HG02571 (cell line): ENCODE data around the gene AURKAIP1.

Source experiments
- ATAC-seq: cut with Tn5 transposase; IDR thresholded peaks from one replicate; pipeline ENCODE4 v1.9.1; 2021; ENCODE audit warnings: mild to moderate bottlenecking, moderate library complexity; ENCODE audit not compliant: unreplicated experiment

Gene AURKAIP1

DNA sequence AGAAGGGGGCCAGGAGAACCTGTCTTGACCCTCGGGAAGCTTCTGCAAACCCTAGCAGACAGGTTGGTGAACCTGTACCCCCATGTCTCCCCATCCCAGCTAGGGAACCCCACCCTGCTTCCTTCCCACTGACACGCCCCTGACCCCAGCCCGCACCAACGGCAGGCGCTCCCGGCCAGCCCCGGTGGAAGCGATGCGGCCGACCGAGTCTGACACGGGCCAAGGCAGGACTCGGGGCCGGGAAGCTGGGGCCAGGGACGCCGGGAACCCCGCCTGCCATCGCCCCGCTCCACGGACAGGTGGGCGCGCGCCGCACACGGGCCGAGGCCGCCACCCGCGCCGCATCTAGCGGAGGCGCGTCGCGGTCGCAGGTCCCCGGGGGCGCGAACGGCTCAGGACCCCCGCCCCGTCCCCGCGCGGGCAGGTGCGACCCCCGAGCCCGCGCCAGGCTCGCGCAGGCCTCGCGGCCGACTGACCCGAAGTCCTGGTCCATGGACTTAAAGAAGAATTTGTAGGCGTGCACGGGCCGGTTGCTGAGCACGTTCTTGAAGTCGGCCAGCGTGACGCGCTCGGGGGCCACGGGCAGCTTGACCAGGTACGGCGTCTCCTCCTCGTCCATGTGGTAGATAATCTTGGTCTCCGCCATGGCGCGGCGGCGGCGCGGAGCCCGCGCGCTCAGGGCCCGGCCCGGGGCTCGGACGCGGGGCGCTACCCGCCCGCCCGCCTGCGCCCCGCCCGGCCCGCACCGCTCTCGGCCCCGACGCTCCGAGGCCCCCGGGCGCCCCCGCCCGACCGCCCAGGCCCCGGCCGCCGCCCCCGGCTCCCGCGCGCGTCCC, 26.4 kb downstream of the AURKAIP1 start:
- peak; percentile 20 for ATAC-seq

DNA sequence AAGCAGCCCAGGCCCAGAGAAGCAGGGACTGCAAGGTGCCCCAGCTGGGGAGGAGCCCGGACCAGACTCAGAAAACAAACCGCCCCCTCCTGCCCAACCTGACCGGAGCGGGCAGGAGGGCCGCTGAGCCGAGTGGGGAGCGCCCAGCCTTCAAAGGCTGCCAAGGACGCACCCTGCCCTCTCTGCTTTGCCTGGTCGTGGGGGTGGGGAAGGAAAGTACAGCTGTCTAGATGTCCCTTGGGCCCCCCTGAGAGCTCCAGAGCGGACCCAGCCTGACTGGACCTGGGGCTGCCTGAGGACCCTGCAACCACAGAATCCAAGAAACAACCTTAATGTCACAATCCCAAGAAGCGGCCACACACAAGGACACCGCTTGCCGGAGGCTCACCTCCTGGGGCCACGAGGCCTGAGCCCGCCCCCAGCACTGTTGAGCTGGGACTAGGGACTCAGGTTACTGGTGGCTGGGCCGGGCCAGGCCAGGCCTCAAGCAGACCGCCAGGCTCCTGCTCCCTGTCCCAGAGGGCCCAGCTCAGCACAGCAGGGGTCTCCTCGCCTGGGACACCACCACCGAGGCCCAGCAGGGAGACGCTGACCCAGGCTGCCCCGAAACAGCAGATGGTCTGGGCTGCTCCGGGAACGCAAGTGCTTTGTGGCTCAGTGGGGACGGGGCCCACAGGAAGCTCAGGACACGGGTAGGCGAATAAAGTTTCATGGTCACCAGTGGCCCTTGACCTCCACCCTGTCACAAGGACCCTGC, 27.2 kb downstream of the AURKAIP1 start:
- ATAC-seq: no peak

DNA sequence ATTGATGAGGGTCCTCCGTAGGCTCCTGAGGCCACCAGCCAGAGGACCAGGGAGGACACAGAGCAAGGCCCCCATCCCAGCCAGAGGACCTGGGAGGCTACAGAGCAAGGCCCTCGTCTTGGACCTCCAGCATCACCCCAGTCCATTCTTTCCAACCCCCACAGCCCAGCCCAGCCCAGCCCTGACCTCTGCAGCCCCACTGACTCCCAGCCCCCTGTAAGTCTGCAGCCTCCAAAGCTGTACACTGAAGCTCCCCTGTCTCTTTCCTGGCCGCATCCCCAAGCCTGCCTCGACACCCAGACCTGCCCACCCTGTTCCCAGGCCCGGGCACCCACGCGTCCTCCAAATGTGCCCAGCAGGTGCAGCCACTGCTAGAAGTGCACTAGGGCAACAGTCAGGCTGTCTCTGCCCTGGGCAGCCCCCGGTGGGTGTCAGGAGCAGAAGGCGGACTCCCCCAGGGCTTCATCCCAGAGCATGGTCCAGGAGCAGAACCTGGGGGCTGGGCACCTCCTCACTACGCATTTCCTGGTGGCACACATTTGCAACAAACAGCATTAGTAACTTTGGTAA, 27.9 kb downstream of the AURKAIP1 start:
- no peak for ATAC-seq

DNA sequence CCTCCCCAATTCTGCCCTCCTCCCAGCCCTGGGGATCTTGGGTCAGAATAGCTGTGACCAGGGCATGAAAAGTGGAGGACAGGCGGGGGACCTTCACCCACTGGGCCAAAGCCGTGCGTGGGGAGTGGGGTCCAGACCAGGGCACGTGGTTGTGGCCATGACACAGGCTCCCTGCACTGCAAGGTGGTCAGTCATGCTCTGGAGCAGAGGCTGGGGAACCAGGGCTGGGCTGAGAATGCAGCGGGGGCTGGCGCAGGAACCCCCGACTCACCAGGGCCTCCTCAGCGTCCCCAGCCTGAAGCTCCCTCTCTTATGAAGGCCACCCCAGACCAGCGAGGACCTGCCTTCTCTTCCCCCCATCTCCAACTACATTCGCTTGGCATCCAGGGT, 28.5 kb downstream of the AURKAIP1 start:
- no peak for ATAC-seq

DNA sequence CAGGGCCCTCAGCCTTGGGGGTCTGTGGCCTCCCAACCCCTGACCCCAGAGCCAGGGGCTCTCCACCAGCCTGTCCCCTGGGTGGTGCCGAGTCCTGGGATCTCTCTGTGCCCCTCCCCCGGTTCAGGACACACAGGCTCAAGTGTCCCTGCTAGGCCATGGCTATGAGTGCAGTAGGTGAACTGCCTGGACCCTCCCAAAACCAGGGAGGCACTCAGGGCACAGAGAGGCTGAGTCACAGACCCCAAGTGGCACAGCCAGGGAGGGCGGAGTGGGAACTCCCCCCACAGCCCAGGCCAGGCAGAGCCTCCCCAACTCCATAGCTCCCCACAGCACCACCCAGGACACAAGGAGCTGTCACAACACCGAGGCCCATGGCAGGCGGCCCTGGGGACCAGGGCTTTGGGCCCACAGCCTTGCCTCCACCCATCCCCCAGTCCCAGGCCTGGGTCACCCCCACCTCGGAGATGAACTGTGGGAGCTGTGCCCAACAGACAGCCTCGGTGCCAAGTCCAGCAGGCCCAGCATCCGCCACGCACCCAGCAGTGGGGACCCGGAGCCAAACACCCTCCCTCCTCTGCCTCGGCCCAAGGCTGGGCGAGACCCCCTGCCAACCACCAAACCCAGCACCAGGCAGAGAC, 29.0 kb downstream of the AURKAIP1 start:
- ATAC-seq: no peak

DNA sequence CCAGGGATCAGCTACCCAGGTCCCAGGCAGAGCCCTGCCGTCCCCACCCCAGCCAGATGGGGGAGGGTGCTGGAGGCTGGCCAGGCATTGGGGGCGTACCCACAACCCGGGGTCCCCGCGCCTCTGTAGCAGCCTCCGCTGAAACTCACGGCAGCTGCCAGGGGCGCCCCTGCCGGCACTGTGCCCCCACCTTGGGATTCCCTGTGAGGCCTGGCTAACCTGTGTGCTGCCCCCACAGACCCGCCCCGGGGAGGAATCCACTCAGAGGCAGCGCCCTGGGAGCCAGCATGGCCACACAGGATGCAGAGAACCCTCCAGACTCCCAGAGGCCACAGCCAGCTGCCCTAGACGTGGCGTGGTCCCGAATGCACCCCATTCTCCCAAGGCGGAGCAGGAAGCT, 29.6 kb downstream of the AURKAIP1 start:
- ATAC-seq: no peak

DNA sequence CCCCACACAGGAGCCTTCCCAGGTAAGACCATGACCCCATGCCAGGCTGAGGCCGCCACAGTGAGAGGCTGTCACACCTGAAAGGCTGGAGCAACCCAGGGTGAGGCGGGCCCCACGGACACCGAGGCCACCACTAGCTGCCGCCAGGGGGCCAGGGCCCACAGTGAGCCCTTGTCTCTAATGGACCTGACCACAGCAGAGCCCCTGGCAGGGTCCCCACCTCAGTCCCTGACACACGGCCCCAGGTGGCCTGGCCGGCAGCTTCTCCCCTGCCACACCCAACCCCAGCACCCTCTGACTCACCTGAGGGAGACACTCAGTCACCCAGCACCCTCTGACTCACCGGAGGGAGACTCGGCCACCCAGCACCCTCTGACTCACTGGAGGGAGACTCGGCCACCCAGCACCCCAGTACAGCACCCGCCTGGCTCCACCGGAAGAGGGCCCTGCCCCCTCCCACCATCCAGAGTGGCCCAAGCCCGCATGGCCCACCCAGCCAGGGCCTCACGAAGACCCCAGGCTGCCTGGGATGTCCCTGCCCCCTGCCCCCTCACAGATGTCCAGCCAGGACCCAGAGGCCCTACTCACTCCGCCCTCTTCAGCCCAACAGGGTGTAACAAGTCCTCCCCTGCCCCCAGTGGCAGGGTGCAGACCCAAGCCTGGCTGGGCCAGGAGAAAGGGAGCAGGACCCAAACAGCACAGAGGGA, 30.2 kb downstream of the AURKAIP1 start:
- ATAC-seq: no peak

DNA sequence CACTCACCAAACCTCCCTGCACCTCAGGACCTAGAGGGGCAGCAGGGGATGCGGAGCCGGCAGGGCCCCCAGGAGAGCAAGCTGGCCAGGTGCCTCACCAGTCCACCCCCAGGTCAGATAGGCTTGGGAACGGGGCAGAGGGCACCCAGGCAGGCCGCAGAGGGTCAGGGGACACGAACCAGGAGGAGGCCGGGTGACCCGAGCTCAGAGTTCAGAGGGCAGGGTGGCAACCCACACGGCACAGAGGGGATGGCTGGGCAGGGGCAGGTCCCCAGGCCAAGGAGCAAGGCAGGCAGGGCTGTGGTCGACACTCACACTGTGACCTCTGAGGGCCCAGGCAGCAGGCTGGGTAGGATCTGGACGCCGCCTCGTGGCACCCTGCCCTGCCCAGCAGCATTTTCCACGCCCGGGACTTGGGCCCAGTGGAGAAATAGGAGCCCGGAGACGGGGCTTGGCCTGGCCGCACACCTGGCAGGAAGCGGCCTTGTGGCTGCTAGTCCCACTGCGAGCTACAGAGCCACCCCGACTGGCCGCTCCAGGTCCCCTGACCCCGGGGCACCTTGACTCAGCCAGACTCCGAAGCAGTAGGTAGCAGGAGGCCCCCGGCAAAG, 31.1 kb downstream of the AURKAIP1 start:
- no peak for ATAC-seq

DNA sequence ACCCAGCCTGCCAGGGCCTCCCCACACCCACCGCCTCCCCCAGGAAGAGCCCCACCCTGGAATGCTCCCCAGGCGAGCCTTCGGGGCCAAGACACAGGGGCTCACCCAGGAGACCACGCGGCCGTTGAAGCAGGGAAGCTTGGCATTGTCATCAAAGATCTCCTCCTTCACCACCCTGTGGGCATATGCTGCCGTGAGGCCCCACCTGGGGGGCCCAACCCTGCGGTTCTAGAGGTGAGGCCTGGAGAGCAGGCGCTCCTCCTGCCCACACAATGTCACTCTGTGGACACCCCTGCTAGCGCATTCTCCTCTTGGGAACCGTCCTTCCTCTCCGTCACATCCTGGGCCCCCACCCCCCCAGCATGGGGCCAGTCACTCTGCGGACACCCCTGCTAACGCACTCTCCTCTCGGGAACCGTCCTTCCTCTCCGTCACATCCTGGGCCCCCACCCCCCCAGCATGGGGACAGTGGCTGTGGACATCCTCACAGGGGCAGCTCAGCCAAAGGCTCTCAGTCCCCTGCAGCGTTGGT, 32.4 kb downstream of the AURKAIP1 start:
- no peak for ATAC-seq

DNA sequence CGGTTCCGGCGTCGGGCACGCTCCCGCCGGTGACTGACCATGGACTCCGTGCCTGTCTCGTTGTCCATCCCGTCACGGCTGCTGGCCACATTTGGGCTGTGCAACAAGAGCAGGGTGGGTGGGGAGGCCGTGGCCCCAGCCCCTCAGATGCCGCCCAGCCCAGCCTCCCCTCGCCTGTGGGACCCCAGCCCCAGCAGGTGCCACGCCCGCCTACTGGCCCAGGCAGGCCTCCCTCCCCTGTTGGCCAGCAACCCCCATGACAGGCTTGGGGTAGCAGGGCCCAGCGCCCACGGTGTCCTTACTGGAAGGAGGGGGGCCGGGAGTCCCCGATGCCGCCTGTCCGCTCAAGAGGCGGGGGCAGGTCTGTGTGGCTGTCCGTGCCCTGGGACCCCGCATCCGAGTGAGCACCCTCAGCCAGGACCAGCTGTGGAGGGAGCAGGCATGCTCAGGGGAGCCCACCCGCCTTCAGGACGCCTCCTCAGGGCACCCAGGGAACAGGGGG, 32.9 kb downstream of the AURKAIP1 start:
- no peak for ATAC-seq

DNA sequence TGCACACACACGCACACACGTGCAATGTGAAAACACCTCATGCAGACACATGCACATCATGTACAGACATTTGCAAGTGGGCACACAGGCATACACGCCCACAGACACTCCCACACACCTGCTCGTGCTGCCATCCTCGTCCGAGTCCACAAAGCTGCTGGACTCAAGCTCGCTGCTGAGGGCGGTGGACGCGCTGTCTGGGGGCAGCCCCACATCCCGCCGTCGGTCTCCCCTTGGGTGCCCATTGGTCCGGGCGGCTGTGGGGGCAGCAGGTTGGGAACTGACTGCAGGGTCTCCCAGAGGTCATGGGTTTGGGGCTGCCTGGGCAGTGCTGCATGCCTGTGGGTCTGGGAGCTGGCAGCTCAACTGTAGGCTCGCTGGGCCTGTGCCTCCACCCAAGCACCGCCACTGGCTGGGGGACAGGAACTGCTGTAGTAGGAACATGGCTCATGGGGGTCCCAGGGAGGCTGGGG, 33.4 kb downstream of the AURKAIP1 start:
- no peak for ATAC-seq

DNA sequence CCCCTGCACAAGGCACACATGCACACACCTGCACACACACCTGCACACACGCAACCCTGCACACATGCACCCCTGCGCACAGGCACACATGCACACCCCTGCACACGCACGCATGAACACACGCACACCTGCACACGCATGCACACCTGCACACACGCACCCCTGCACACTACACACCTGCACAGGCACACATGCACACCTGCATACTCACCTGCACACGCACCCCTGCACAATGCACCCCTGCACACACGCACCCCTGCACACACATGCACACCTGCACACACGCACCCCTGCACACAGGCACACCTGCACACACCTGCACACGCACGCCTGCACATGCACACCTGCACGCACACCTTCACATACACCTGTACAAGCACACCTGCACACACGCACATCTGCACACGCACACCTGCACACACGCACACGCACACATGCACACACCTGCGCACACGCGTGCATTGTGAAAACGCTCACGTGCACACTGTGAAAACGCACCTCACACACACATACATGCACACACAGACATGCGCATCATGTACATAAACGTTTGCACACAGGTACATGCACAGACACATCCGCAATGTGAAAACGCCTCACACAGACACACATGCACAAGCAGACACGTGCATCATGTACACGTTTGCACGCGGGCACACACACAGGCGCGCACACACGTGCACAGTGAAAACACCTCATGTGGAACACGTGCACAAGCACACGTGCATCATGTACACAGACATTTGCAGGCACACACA, 34.0 kb downstream of the AURKAIP1 start:
- ATAC-seq: no peak

DNA sequence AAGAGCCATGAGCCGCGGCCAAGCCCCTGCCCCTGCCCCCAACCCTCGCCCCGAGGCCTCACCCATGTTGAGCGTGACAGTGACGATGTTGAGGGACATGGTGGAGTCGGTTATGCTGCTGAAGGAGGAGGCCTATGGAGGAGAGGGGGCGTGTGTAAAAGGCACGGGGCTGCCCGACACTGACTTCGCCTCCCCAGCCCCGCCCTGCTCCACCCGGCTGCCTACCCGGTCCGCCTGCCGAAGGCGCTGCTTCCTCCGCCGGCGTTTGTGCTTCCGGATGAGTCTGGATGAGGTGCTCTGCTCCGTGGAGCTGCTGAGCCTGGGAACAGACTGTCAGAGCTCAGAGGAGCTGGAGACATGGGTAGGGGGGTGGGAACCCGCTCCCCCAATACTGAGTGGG, 34.8 kb downstream of the AURKAIP1 start:
- no peak for ATAC-seq

DNA sequence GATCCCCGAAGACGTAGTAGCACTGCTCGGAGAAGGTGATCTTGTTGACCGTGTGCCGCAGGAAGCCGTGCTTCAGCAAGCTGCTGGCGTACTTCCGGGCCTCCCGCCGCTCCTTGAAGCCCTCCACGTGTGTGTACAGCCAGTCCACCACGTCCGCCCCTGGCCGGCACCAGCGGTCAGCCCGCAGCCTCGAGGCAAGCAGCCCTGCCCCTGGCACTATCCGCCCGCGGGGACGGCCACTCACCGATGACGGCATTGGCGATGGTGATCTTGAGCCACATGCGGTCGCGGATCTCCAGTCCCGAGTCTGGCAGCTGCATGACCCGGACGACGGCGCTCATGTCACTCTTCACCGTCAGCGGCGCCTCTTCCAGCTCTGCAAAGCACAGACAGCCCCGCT, 36.7 kb downstream of the AURKAIP1 start:
- ATAC-seq: no peak

DNA sequence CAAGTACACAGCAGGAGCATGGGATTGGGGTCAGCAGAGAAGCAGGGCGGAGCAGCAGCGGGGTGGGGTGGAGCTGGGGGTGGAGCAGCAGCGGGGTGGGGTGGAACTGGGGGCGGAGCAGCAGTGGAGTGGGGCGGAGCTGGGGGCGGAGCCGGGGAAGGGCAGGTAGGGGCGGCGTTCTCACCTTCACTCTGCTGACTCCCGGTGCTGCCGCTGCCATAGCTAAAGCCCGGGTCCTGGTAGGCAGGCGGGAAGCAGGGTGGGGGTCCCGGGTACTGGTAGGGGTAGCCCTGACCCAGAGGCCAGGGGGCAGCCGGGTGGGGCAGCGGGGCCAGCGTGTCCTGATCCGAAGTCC, 37.2 kb downstream of the AURKAIP1 start:
- no peak for ATAC-seq

DNA sequence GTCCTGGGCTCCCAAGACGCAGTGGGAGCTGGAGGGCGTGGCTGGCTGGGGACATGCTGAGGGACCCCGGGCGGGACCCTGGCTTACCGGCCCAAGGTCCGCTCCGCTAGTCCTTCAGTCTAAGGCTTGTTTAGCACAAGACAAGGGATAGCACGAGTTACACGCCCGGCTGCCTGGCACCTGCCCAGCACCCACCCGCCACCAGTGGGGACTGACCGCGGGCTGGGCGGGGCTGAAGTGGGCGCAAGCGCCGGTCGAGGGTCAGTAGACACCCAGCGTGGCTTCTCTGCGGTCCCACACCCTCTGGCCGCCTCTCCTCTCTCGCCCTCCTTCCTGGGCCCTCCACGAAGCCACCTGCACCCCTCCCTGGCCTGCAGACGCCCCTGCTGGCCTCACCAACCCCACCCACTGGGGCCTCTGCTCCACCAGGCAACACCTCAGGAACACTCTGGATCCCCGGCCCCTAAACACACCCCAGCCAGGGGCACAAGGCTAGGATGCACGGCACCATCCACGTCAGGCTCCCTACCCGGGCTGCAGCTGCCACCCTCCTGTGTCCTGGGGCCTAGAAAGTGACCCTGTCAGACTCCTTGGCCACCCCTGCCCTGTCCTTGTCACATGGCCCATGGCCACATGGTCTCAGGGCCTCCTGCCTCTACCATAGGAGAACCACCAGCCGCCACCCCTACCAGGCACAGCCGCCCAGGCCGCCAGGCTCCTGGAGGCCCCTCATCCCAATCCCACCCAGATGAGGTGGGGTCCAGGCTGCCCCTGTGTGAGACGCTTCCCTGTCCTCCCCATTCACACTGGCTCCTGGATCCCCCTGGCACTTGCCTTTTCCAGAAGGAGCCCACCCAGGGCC, 37.8 kb downstream of the AURKAIP1 start:
- no peak for ATAC-seq

DNA sequence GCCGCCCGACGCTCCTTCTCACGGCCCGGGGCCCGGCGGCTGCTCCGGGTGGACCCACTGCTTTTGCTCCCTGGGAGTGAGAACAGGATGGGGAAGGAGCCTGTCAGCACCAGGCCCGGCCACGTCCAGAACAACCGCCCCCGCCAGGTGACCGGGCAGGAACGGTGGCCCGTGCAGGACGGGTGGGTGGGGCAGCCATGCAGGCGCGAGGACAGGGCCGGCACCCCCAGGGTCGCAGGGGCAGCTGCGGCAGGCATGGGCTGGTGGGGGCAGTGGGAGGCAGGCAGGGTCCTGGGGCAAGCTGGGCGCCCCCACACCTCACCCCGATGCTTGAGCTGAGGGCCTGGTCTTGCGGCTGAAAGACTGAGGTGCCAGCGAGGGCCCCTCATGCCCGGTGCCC, 38.6 kb downstream of the AURKAIP1 start:
- ATAC-seq: no peak

DNA sequence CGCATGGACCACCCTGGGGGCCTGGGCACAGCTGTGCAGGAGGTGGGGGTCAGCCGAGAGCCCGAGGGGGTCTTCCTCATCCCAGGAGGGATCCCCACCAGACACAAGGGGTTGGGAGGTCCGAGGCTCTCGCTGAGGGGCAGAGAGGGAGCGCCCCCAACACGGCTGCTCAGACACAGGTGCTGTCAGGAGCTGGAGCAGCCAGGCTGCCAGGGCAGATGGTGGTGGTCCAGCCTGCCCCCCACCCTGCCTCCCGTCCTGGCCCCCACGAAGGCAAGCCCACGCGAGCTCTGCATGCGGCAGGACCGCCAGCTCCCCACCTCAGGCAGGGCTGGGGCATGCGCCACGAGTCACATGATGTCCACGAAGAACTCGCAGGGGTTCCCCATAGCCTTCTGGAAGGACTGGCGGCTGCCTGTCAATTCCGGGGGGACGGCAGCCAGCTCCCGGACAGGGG, 39.2 kb downstream of the AURKAIP1 start:
- no peak for ATAC-seq
